ENCODE results near the gene DYNLT4.
A peak's percentile ranks its signal among the peaks of the same experiment; 100 is the strongest.

- TF ChIP-seq POLR2AphosphoS5 (IDR thresholded peaks at IDR 0.05): peak; percentile 95 to 98 (median 97)
- peak; percentile 85 to 97 (median 95) for TF ChIP-seq CTCF (IDR thresholded peaks at IDR 0.05 in 8 of 11, conservative IDR thresholded peaks at IDR 0.05 in 3 of 11)
These were observed 7.2 kb downstream of the DYNLT4 start, which contains the start of gene PLK3 for GRCh38 chr1:44799770-44800584.

All from spleen (tissue), 7 donors.